Measurements from ENCODE around the gene TRAF3.
"Not testable (repeated sequence)": the region's sequence is repeated elsewhere in the genome, so short reads cannot be mapped to it uniquely, and the experiment has no call there.

TRAF3 gene

GRCh38 chr14:102809870-102810269 lies 32.6 kb downstream of the TRAF3 start:
- no peak for DNase-seq

- DNase-seq, result no peak
Observed at GRCh38 chr14:102810523-102810922, 33.3 kb downstream of the TRAF3 start.

DNA sequence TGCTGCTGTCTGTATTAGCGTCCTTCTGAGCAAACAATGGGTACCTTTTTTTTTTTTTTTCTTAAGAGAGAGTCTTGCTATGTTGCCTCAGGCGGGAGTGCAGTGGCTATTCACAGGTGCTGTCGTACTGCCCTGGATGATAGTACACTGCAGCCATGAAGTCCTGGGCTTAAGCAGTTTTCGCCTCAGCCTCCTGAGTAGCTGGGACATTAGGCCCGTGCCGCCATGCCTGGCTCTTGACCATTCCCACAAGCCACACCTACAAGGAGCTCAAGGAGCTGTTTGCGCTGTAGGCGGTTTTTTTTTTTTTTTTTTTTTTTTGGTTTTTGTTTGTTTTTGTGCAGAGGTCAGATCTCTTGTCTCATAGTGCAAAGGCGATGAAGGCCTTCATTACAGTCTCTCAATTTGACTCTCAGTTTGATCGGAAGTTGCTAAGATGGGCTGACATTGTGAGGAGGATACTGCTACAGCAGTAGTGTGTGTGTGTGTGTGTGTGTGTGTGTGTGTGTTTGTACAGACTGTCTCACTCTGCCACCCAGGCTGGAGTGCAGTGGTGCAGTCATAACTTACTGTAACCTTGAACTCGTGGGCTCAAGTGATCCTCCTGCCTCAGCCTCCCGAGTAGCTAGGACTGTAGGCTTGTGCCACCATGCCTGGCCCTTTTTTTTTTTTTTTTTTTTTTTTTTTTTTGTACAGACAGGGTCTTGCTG lies 34.2 kb downstream of the TRAF3 start:
- no peak for DNase-seq

DNA sequence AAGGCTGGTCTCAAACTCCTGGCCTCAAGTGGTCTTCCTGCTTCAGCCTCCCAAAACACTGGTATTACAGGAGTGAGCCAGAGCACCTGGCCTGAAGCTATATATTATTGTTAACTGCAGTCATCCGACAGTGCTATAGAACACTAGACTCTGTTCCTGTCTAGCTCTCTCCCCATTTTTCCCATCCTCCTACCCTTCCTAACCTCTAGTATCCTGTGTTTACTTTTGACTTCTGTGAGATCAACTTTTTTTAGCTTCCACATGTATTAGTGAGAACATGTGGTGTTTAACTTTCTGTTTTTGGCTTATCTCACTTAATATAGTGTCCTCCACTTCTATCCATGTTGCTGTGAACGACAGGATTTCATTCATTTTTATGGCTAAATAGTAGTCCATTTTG lies 34.7 kb downstream of the TRAF3 start:
- no peak for DNase-seq

GRCh38 chr14:102813691-102814090 lies 36.4 kb downstream of the TRAF3 start:
- no peak for DNase-seq

GRCh38 chr14:102817318-102817717 lies 40.1 kb downstream of the TRAF3 start:
- no peak for DNase-seq

DNA sequence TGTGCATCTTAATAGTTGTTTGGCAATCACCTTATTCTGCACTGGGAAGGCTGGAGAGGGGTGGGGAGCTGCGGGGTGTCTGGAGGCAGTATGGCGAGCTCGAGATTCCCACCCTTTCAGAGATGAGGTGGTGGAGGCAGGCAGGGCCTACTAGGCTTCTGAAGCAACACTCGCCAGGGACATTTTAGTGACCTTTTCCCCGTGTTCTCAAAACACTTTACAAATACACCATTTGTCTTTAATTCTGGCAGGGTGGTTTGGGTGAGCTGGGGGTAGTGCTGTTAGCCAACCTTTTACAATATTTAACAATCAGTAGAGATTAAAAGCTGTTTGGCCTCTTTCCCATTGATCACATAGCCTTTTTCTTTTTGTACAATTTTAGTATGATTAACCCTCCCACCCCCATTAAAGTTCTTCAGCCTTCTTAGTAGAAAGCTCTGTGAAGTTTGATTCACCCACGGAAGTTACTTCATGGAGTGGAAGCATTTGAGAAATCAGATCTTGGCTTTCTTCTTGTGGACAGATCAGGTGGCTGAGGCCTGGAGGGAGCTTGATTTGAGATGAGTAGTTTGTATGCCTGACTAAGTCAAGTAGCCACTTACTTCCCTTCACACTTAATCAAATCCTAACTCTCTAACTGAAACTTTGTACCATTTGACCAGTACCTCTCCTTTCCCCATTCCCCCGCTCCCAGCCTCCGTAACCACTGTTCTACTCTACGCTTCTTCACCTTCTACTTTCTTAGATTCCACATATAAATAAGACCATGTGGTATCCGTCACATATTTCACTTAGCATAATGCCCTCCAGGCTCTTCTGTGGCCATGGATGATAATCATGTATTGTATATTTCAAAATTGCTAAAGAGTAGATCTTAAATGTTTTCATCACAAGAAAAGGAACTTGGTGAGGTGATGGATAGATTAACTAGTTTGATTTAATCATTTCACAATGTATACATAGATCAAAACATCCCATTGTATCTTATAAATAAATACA lies 41.0 kb downstream of the TRAF3 start:
- DNase-seq, result no peak

DNA sequence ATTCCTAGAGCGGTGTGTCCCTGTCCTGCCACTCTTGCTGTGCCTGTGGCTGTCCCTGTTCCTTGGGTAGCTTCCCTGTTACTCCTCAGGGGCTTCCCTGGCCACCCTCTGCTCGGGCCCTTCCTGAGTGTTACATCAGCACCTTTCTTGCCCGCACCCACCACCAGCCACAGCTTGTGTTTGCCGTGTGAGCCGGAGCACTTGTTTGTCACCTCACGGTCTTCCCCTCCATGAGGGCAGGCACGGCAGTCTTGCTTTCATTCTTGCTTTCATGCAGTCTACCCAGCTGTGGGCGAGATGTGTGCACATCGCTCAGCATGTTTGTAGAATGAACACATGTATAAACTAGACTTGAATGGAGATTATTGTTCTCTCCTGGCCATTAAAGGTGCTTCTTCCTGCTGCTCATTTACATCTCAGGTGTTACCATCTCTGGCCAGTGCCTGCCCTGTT lies 42.0 kb downstream of the TRAF3 start:
- DNase-seq, result peak; percentile 49

DNA sequence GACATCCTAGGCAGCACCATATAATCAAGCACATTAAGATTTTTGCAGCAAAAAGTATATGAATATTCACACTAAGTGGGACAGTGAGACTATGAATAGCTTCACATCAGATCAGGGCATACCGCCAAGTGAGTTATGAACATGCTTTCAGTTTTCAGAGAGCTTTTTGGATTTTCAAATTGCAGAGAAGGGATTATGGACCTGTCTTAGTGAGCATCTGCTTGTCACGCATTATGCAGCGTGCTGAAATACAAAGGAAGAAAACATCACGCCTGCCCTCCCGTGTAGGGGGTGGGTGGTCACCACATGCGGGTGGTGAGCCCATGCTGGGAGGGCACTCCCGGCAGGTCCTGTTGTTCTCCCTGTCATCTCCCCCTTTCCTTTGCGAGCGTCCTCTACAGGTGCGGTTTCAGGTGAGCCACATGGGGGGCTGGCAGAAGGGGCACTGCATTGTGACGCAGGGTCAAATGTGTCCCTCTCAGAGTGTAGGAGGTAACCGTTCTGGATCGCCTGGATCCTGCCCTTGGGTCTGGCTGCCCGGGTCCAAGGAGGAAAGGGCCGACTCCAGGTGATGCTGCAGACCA lies 42.6 kb downstream of the TRAF3 start:
- DNase-seq, result no peak

DNA sequence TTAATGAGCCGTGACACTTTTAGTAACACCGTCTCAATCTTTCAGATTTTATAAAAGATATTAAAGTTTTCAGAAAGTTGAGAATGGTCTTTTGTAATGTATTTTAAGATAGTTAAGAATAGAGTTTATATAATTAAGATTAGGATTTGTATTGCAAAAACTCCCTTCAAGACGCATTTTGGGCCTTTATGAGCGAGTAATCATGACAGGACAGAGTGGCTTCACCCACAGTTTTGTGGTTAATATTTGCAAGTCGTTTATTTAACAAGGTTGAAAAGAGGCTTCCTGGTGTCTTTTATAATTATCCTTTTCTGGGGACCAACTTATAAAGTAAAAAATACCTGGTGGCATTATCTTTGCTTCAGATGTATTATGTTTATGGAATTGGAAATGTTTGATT lies 44.0 kb downstream of the TRAF3 start:
- no peak for DNase-seq

- DNase-seq, result no peak
Observed at GRCh38 chr14:102822311-102822863, 45.1 kb downstream of the TRAF3 start.

DNA sequence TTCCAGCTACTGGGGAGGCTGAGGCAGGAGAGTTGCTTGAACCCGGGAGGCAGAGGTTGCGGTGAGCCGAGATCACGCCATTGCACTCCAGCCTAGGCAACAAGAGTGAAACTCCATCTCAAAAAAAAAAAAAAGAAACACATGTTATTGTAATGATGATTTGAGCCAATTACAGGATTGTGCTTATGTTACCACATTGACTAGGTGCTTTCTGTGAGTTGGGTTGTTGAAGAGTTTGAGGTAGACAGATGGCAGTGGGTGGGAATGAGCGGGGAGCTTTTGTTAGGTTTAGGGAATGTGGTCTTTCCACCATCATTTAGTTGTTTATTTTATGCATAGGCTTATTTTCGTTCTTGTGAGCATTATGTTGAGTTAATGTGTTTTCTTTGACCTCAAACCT lies 45.6 kb downstream of the TRAF3 start:
- DNase-seq, result not testable (repeated sequence)

DNA sequence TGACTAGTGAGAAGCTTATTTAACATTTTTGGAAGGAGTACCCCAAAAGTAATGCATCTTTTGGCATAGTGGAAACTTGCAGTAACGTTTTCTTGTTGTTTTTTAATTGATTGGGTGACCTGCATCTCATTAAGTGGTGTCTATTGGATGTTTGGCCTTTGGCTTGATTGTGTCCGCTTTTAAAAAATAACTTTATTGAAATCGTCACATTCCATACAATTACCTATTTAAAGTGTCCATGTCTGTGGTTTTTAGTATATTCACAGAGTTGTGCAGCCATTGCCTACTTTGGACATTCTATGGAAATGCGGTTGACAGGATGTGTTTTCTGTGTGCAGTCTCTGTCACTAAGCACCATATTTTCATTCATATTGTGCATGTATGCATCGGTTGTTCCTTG lies 46.3 kb downstream of the TRAF3 start:
- no peak for DNase-seq

- DNase-seq, result no peak
Observed at GRCh38 chr14:102824832-102825231, 47.6 kb downstream of the TRAF3 start.

GRCh38 chr14:102825307-102826095 lies 48.3 kb downstream of the TRAF3 start:
- DNase-seq, result no peak

GRCh38 chr14:102826161-102826560 lies 48.9 kb downstream of the TRAF3 start:
- DNase-seq, result no peak

DNA sequence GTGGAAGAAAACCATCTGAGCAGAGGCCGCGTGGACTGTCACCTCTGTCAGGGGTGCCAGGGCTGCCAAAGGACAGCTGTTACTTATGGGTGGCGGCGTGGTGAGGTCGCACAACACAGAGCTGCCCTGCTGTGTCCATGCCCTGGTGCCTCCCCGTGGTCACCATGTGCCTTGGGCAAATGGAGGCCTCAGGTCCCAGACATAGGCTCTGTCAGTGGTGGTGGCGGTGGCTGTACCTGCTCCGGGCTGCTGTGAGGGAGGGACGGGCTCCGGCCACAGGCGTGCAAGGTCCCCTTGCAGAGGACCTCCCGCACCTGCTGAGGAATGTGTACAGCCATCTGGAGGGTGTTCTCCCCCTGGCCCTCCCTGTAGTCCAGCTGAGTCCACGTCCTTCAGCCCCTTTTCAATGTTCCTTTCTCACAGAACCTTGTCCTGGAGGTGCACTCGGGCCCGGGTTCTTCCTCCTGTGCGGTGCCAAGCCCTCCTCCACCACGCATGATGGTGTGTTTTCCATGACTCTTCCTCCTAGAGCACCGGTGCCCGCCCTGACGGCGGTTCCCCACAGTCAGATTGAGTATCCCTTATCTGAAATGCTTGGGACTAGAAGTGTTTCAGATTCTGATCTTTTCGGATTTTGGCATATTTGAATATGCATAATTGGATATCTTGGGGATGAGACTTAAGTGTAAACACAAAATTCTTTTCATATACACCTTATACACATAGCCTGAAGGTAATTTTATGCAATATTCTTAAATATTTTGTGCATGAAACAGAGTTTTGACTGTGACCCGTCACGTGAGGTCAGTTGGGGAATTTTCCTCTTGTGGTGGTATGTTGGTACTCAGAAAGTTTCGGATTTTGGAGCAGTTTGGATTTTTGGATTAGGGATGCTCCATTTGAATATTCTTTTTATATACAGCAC lies 49.8 kb downstream of the TRAF3 start:
- no peak for DNase-seq

DNA sequence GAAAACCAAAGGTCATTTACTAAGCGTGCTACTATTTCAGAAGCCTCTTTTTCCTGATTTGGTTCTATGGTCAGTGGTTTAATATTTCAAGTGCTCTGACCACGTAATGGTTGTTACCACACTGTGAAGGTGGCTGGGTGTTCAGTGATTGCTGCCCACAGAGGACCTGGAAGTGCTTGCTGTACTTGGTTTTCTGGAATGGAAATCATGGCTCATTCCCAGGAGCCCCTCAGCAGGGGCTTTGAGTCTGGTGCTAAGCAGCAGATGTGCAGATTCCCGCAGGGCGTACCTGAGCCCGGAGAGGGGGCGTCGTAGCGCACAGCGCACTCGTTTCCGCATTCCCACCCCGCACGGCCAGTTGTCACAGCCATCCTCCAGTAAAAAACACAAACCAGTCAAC lies 50.5 kb downstream of the TRAF3 start:
- no peak for DNase-seq

DNA sequence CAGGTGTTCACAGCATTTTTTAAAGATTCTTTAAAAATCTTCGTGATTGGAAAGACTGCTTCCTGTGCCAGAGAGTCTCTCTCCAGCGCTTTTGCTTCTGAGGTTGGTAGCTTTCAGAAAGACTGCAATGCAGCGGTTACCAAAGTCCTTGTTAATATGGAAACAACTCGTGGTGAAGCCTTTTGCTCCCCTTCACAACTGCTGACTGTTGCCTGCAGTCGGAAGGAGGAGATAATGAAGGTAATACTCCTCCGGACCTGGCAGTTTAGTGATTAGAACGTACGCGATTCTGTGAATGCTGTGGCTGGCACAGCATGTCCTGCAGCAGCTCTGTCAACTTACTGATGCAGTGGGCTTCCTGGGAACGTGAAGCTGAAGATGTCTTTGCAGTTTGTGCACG lies 50.9 kb downstream of the TRAF3 start:
- no peak for DNase-seq

DNA sequence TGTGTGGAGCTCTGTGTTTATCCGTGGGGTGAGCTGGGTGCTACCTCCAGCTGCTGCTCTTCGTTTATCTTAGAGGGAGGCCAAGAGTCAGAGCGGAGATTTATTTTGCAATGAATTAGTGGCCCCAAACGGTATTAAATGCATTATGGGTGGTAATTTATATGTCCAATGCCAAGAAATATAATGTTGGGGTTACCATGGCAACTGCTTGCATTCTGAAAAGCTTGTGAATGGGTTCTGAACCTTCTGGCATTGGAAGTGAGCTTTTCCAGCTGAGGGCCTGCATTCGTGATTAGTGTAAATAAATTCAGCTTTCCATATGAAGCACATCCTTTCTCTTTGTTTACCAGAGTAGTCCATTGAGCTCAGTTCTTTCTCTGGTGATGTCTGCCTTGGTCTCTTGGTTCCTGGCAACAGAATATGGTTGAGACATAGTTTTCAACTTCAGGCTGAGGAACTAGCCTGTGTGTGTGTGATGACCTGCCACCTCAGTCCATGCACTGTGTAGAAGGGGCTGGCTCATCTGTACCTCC lies 51.8 kb downstream of the TRAF3 start:
- DNase-seq, result no peak

GRCh38 chr14:102830474-102831045 lies 53.3 kb downstream of the TRAF3 start:
- DNase-seq, result no peak

Measured in NCI-H774 (cell line).